Measurements from ENCODE around the gene SNORC.
A peak's percentile ranks its signal among the peaks of the same experiment; 100 is the strongest.

The SNORC gene

GRCh38 chr2:232872826-232873225, 2.8 kb downstream of the SNORC start:
- intact Hi-C loops (cut with DNase I; ENCODE audit: low total_unique reads) = no loop called here
- peak in 1 of 2 donors; percentile 35 for DNase-seq
- H3K4me3 ChIP-seq = no peak overlapping the region
- no peaks in the 10 kb centered on the region for H3K36me3 ChIP-seq
- no peak for TF ChIP-seq CTCF (IDR thresholded peaks at IDR 0.05)
- no peaks in the 10 kb centered on the region for H3K9me3 ChIP-seq
- no peak overlapping the region for H3K27ac ChIP-seq
- H3K27me3 ChIP-seq = peaks cover 0 to 32% of the 10 kb centered on the region in 2 donors
- peaks cover 0 to 29% (median 15%) of the 10 kb centered on the region in 4 donors for H3K4me1 ChIP-seq

GRCh38 chr2:232873292-232873908, 3.3 kb downstream of the SNORC start:
- no peaks in the 10 kb centered on the region for H3K9me3 ChIP-seq
- no peak overlapping the region for H3K27ac ChIP-seq
- intact Hi-C loops (cut with DNase I; ENCODE audit: low total_unique reads) = no loop called here

GRCh38 chr2:232873909-232874641, 4.0 kb downstream of the SNORC start:
- TF ChIP-seq CTCF (IDR thresholded peaks at IDR 0.05) = no peak
- Histone ChIP-seq H3K9me3 (no peaks in the 10 kb centered on the region), H3K27ac (no peak overlapping the region), H3K4me3 (no peak overlapping the region), H3K36me3 (no peaks in the 10 kb centered on the region), H3K27me3 (peaks cover 0 to 32% of the 10 kb centered on the region in 2 donors), H3K4me1 (peaks cover 0 to 29% (median 15%) of the 10 kb centered on the region in 4 donors)
- intact Hi-C loops (cut with DNase I; ENCODE audit: low total_unique reads) = no loop called here
- no peak for DNase-seq

More at GRCh38 chr2:232873292-232873908, 3.3 kb downstream of the SNORC start:
- peaks cover 0 to 29% (median 15%) of the 10 kb centered on the region in 4 donors for H3K4me1 ChIP-seq
- TF ChIP-seq CTCF (IDR thresholded peaks at IDR 0.05) = no peak
- H3K36me3 ChIP-seq = no peaks in the 10 kb centered on the region
- H3K27me3 ChIP-seq = peaks cover 0 to 32% of the 10 kb centered on the region in 2 donors
- DNase-seq = peak in 1 of 2 donors; percentile 57
- no peak overlapping the region for H3K4me3 ChIP-seq

- Histone ChIP-seq H3K27ac (no peak overlapping the region), H3K4me1 (peaks cover 0 to 28% (median 15%) of the 10 kb centered on the region in 4 donors), H3K9me3 (no peaks in the 10 kb centered on the region), H3K36me3 (no peaks in the 10 kb centered on the region), H3K4me3 (no peak overlapping the region), H3K27me3 (peaks cover 0 to 32% of the 10 kb centered on the region in 2 donors)
- intact Hi-C loops (cut with DNase I; ENCODE audit: low total_unique reads) = no loop called here
- peak in 1 of 2 donors; percentile 60 for DNase-seq
- TF ChIP-seq CTCF (IDR thresholded peaks at IDR 0.05) = no peak
Observed at GRCh38 chr2:232874677-232875223, 4.7 kb downstream of the SNORC start.

- Histone ChIP-seq H3K36me3 (no peaks in the 10 kb centered on the region), H3K27ac (no peak overlapping the region), H3K27me3 (peaks cover 0 to 32% of the 10 kb centered on the region in 2 donors), H3K4me3 (peak overlapping the region; percentile 29 to 52), H3K4me1 (peaks cover 0 to 21% (median 15%) of the 10 kb centered on the region in 4 donors), H3K9me3 (no peaks in the 10 kb centered on the region)
- intact Hi-C loops (cut with DNase I; ENCODE audit: low total_unique reads) = no loop called here
- peak in 1 of 2 donors; percentile 45 for DNase-seq
- no peak for TF ChIP-seq CTCF (IDR thresholded peaks at IDR 0.05)
Observed at GRCh38 chr2:232875256-232876121, 5.4 kb downstream of the SNORC start.
